KOPT-K1 (cell line): ENCODE measurements around the gene MRPL55.

Experiments
- H3K27ac ChIP-seq: fragments of 200-600 bp; sonication (generic); 2 replicates; pipeline ENCODE4 v1.5.1; 2016; ENCODE audit warnings: antibody characterized with exemption, mild to moderate bottlenecking, low read depth, low read length; ENCODE audit not compliant: poor library complexity, severe bottlenecking
- H3K36me3 ChIP-seq: fragments of 200-600 bp; sonication (generic); 2 replicates; pipeline ENCODE4 v1.5.1; 2017; ENCODE audit warnings: antibody characterized with exemption, mild to moderate bottlenecking, low read length, moderate library complexity; ENCODE audit not compliant: insufficient read depth
- H3K9me3 ChIP-seq: fragments of 200-600 bp; sonication (generic); 2 replicates; pipeline ENCODE4 v1.5.1; 2017; ENCODE audit warnings: antibody characterized with exemption, low read length, mild to moderate bottlenecking; ENCODE audit not compliant: insufficient read depth, poor library complexity, severe bottlenecking

The MRPL55 gene

DNA sequence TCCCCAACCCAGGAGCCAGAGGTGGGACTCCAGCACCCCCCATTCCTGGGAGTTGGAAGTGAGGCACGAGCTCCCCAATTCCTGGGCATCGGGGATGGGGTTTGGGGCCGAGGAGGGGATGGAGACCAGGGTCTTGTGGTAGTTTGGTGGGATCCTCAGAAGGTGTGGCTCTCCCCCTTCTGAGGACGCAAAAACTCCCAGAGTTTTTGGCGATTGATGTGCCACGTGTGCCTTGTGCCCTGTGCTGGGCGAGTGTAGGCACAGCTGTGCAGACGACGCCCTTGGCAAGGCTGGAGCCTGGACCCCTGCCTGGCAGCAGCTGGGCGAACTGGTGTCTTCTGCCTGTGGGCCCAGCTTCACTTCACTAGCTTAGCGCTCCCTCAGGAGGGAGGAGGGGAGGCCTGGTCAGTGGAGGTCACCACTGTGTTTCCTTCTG, 33.6 kb upstream of the MRPL55 start:
- Histone ChIP-seq H3K27ac (peak overlapping the region; percentile 83), H3K36me3 (peaks cover 39% of the 10 kb centered on the region)

GRCh38 chr1:228142155-228142691, 33.1 kb upstream of the MRPL55 start:
- Histone ChIP-seq H3K27ac (peak overlapping the region; percentile 83), H3K9me3 (no peaks in the 10 kb centered on the region), H3K36me3 (peaks cover 34% of the 10 kb centered on the region)

More for the DNA sequence above, 33.6 kb upstream of the MRPL55 start:
- H3K9me3 ChIP-seq = no peaks in the 10 kb centered on the region

- Histone ChIP-seq H3K9me3 (no peaks in the 10 kb centered on the region), H3K36me3 (peaks cover 26% of the 10 kb centered on the region), H3K27ac (peak overlapping the region; percentile 83)
These were observed 32.3 kb upstream of the MRPL55 start for GRCh38 chr1:228141226-228142044.

GRCh38 chr1:228140724-228141225, 31.7 kb upstream of the MRPL55 start:
- Histone ChIP-seq H3K36me3 (peaks cover 19% of the 10 kb centered on the region), H3K27ac (peak overlapping the region; percentile 83), H3K9me3 (no peaks in the 10 kb centered on the region)

GRCh38 chr1:228139931-228140723, 31.0 kb upstream of the MRPL55 start, which contains the start of gene GUK1:
Gene GUK1 (plus strand): TSS chr1:228140279. CDS start chr1:228140303, 24 bp downstream.
- H3K9me3 ChIP-seq = no peaks in the 10 kb centered on the region
- H3K36me3 ChIP-seq = peaks cover 13% of the 10 kb centered on the region
- peak within 1 kb of the TSS; percentile 83 for H3K27ac ChIP-seq

DNA sequence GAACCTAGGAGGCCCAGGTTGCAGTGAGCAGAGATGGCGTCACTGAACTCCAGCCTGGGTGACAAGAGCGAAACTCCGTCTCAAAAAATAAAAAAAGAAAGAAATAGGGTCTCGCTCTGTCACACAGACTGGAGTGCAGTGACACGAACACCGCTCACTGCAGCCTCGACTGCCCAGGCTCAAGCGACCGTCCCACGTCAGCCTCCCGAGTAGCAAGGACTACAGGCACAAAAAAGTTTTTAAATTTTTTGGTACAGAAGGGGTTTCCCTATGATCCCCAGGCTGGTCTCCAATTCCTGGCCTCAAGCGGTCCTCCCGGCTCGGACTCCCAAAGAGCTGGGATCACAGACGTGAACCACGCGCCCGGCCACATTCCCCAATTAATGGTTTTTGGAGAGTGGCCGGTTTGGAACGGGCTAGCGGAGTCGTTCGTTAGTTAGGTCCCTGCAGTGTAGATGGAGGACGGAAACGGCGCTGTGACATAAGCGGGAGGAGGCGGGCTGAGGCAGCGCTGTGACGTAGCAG, 30.4 kb upstream of the MRPL55 start:
- Histone ChIP-seq H3K9me3 (no peaks in the 10 kb centered on the region), H3K27ac (peak overlapping the region; percentile 83), H3K36me3 (peaks cover 6% of the 10 kb centered on the region; the same call in 1 of the 2 replicates)

DNA sequence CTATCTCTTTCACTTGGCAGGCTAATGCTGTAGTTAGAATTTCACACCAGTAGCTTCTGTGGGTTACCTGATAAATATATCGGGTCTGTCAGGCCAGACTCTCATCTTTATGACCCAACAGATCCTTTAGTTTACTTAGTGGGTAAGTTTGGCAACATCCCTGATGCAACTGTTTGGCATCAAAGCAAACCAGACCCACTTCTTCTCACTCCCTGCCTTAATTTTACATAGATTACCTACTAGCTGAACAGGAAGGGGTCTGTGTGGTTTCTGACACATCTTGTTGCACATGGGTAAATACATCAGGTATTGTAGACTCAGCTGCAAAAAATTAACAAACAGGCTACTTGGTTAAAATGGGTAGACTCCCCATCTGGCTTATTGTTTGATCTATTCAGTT, 27.8 kb upstream of the MRPL55 start:
- H3K27ac ChIP-seq = peak overlapping the region; percentile 26
- no peaks in the 10 kb centered on the region for H3K9me3 ChIP-seq
- no peaks in the 10 kb centered on the region for H3K36me3 ChIP-seq

- Histone ChIP-seq H3K27ac (no peak overlapping the region), H3K9me3 (no peaks in the 10 kb centered on the region), H3K36me3 (no peaks in the 10 kb centered on the region)
These were observed 25.5 kb upstream of the MRPL55 start for GRCh38 chr1:228134591-228134990.

GRCh38 chr1:228131766-228132165, 22.7 kb upstream of the MRPL55 start:
- Histone ChIP-seq H3K36me3 (no peaks in the 10 kb centered on the region), H3K27ac (no peak overlapping the region), H3K9me3 (no peaks in the 10 kb centered on the region)

GRCh38 chr1:228125185-228125584, 16.1 kb upstream of the MRPL55 start:
- Histone ChIP-seq H3K27ac (no peak overlapping the region), H3K9me3 (no peaks in the 10 kb centered on the region), H3K36me3 (no peaks in the 10 kb centered on the region)

- H3K36me3 ChIP-seq = no peaks in the 10 kb centered on the region
- H3K9me3 ChIP-seq = no peaks in the 10 kb centered on the region
- no peak overlapping the region for H3K27ac ChIP-seq
These were observed 14.4 kb upstream of the MRPL55 start for GRCh38 chr1:228123505-228123904.

DNA sequence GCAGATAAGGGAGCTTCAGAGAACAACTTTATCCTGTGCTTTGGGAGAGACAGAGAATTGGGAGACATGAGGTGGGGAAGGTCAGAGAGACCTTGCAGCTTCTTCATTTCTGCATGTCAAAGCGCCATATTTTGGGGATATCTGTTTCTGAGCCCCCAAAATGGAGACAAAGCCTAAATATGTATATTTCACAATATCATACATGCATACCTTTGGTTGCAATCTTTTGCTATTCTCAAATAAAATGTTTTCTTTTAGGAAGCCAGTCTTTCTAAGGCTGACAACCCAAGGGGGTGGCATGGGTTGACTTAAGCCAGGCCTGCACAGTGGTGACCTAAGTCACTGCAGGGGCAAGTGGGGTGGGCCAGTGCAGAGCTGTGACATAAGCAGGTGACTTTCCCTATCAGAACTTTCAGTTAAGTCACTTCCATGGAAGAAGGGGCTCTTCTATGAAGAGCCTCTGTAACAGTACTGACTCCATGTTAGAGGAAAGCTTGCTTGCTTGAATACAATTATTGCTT, 13.9 kb upstream of the MRPL55 start:
- Histone ChIP-seq H3K9me3 (peaks cover 4% of the 10 kb centered on the region), H3K27ac (no peak overlapping the region), H3K36me3 (no peaks in the 10 kb centered on the region)

DNA sequence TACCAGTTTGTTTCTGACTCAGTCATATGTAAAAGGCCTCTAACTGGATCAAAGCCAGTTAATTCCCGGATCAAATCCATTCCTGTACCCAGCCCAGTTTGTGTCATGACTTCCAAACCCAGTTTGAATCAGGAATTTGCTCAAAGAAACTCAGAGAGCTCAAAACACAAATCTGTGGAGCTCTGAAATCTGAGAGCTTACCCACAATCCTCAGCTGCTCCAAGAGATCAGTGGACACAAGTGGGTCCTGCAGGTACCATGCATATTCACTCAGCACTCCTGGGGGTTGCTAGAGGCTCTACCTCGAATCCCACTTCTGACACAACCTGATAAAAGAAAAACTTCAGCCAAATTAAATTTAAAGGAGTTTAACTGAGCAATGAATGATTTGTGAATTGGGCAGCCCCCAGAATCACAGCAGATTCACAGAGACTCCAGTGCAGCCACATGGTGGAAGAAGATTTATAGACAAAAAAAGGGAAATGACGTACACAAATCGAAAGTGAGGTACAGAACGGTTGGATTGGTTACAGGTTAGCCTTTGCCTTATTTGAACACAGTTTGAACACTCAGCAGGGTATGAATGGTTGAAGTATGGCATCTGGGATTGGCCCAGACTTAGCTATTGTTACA, 11.9 kb upstream of the MRPL55 start:
- H3K36me3 ChIP-seq = no peaks in the 10 kb centered on the region
- peaks cover 15% of the 10 kb centered on the region for H3K9me3 ChIP-seq
- H3K27ac ChIP-seq = no peak overlapping the region

GRCh38 chr1:228120351-228120750, 11.3 kb upstream of the MRPL55 start:
- Histone ChIP-seq H3K36me3 (no peaks in the 10 kb centered on the region), H3K27ac (no peak overlapping the region)

More at GRCh38 chr1:228120351-228120750, 11.3 kb upstream of the MRPL55 start:
- H3K9me3 ChIP-seq = peaks cover 15% of the 10 kb centered on the region
